SU-DHL-6 (cell line): ENCODE results near the gene OR7C1.

Experiments
- EZH2phosphoT487 ChIP-seq: fragments of 200-600 bp; sonication (generic), shearing (Covaris generic); conservative IDR thresholded peaks from 2 replicates; pipeline ENCODE4 v1.6.1; 2018; ENCODE audit warnings: mild to moderate bottlenecking, antibody characterized with exemption, low read length, moderate library complexity, mixed read lengths
- TF ChIP-seq, protein P1 (sequence below): fragments of 200-600 bp; sonication (generic); IDR thresholded peaks from one replicate; pipeline ENCODE4 v1.5.1; 2017; ENCODE audit warnings: antibody characterized with exemption, mild to moderate bottlenecking, low read length, moderate library complexity; ENCODE audit not compliant: insufficient read depth, poor library complexity, severe bottlenecking

DNA sequence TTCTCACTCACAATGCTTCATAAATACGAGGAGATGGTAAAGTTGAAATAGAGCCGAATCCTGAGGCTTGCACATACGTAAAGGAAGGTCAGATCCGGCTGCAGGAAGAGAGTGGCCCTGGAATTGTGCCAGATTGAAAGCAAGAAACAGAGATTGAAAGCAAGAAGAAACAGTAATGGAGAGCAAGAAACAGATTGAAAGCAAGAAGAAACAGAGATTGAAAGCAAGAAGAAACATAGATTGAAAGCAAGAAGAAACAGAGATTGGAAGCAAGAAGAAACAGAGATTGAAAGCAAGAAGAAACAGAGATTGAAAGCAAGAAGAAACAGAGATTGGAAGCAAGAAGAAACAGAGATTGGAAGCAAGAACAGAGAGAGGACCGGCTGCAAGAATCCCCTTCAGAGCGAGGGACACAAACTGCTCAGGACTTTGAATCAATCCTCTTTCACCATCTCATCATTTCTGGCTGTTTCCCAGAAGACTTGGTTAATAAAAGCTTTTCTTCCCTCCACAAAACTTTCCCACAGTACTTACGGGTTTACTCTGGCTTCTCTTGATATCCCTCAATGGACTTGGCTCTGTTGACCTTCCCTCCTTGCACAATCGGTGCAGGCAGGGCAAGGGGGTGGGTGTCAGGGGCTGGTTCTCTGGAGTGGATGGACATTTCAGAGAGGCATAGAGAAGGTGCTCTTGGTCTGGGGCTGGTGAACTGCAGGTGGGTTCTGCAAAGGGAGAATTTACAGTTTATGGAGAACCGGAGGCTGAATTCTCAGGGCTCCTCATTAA is 25.5 kb downstream of the OR7C1 start:
- TF ChIP-seq, protein P1, sequence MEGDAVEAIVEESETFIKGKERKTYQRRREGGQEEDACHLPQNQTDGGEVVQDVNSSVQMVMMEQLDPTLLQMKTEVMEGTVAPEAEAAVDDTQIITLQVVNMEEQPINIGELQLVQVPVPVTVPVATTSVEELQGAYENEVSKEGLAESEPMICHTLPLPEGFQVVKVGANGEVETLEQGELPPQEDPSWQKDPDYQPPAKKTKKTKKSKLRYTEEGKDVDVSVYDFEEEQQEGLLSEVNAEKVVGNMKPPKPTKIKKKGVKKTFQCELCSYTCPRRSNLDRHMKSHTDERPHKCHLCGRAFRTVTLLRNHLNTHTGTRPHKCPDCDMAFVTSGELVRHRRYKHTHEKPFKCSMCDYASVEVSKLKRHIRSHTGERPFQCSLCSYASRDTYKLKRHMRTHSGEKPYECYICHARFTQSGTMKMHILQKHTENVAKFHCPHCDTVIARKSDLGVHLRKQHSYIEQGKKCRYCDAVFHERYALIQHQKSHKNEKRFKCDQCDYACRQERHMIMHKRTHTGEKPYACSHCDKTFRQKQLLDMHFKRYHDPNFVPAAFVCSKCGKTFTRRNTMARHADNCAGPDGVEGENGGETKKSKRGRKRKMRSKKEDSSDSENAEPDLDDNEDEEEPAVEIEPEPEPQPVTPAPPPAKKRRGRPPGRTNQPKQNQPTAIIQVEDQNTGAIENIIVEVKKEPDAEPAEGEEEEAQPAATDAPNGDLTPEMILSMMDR = no peak
- no peak for TF ChIP-seq EZH2phosphoT487
